GM21529 (cell line): Measurements from ENCODE around the gene METTL25.

ENCODE experiments used
- ATAC-seq: cut with Tn5 transposase; IDR thresholded peaks from one replicate; pipeline ENCODE4 v1.9.1; 2021; ENCODE audit not compliant: unreplicated experiment

METTL25 gene

DNA sequence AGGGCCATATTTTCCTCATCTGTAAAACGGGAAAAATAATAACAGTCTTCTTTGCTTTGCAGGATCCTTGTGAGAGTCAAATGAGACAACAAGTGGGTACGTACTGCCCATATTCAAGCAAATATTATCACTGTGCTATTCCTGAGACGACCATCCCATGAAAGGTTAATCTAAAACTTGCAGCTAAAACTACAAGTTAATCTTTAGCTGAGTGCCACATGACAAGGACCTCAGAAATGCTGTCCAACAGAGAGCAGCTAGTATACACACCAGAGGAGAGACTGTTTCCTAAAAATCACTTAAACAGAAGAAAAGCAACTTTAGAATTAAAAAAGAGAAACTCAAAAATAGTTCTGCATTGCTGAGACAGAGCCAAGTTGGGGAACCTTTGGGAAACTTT lies 165.7 kb downstream of the METTL25 start:
- ATAC-seq = peak; percentile 68

DNA sequence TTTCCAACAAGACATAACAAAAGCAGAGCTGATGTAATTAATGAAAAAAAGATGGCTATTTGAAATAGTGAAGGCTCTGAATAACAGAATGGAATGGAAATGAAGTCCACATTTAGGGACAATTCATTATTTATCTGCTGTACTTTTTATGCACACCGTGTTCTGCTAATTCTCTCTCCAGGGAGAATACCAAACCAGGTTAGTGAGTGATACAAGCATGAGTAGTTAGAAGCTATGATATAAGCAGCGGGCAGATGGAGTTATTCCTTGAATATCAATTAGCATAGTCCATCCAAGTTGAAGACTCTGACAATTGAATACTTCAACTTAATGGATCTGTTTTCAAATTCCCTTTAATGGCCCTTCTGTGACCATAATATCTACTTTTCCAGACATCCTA lies 166.3 kb downstream of the METTL25 start:
- no peak for ATAC-seq

DNA sequence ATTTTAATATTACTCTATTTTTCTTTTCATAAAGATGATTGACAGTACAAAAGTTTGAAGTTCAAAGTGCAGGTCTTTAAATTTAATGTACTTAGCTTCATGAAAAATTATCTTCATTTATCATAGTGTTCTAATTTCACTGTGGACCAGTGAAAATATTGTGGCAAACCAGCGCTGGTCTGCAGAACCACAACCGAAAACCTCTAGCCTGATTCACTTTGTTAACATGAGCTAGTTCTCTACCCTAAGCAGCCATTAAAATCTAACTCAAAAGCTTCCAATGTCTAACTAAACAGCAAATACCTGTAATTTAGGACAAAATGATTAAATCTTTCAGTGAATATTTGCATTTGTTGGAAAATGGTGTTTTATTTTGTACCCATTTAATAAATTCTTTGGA lies 167.3 kb downstream of the METTL25 start:
- ATAC-seq = no peak

DNA sequence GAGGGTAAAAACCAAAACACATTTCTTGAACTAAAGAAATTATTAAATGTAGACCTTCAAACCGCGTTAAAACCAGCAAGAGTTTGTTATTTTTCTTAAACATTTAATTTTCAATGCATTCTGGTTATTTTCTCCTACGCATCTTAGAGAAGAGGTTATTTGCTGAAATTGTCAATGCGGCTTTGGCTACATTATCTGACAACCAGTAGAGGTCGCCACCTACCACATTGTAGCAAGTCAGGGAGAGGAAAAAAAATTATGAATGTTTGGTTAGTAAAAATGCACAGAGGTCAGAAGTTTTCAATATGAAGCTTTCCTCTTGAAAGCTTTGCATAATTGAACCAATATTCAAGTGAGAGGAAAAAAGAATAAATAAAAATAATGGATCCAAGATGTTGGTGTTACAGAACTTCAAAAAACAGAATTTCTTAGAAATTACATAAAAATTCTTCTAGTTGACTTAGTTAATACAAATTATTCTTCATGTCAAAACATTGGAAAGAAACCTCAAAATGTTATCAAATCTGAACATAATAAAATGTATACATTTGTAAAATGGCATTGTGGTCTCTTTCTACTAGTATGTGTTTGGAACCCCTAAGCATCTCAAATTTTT lies 168.9 kb downstream of the METTL25 start:
- peak; percentile 69 for ATAC-seq
